OCI-LY1 (cell line): ENCODE results near the gene ZNF683.

ENCODE experiments used
- H2AFZ ChIP-seq: fragments of 200-600 bp; sonication (generic), shearing (Covaris generic); 2 replicates; pipeline ENCODE4 v1.6.0; 2014; ENCODE audit warnings: antibody characterized with exemption, mild to moderate bottlenecking, low read length
- H3F3A ChIP-seq: fragments of 200-600 bp; sonication (generic), shearing (Covaris generic); 2 replicates; pipeline ENCODE4 v1.6.0; 2014; ENCODE audit warnings: mild to moderate bottlenecking, antibody characterized with exemption, low read length, moderate library complexity; ENCODE audit not compliant: insufficient read depth
- H3K27ac ChIP-seq: fragments of 200-600 bp; sonication (generic); 2 replicates; pipeline ENCODE4 v1.5.1; 2014; ENCODE audit warnings: low read length, mixed run types, mild to moderate bottlenecking, low read depth; ENCODE audit not compliant: poor library complexity, severe bottlenecking
- H3K27me3 ChIP-seq: fragments of 200-600 bp; sonication (generic); 2 replicates; pipeline ENCODE4 v1.6.0; 2014; ENCODE audit warnings: antibody characterized with exemption, mild to moderate bottlenecking, low read length, moderate library complexity; ENCODE audit not compliant: insufficient read depth
- H3K36me3 ChIP-seq: fragments of 200-600 bp; sonication (generic); 2 replicates; pipeline ENCODE4 v1.6.1; 2014; ENCODE audit warnings: mild to moderate bottlenecking, antibody characterized with exemption, low read length, moderate library complexity, mixed read lengths; ENCODE audit not compliant: insufficient read depth
- H3K4me1 ChIP-seq: fragments of 200-600 bp; sonication (generic); 2 replicates; pipeline ENCODE4 v1.5.1; 2014; ENCODE audit warnings: mild to moderate bottlenecking, low read length, moderate library complexity; ENCODE audit not compliant: insufficient read depth, severe bottlenecking
- H3K4me2 ChIP-seq: fragments of 200-600 bp; sonication (generic), shearing (Covaris generic); 2 replicates; pipeline ENCODE4 v1.6.1; 2014; ENCODE audit warnings: low read length
- H3K4me3 ChIP-seq: fragments of 200-600 bp; sonication (generic); 2 replicates; pipeline ENCODE4 v1.5.1; 2014; ENCODE audit warnings: low read length, low read depth, mild to moderate bottlenecking, mixed read lengths; ENCODE audit not compliant: poor library complexity, severe bottlenecking
- H3K79me2 ChIP-seq: fragments of 200-600 bp; shearing (Covaris generic); 2 replicates; pipeline ENCODE4 v1.6.1; 2016; ENCODE audit warnings: mixed run types, low read length, mixed read lengths; ENCODE audit not compliant: insufficient read depth
- H3K9ac ChIP-seq: fragments of 200-600 bp; sonication (generic), shearing (Covaris generic); 2 replicates; pipeline ENCODE4 v1.6.1; 2014; ENCODE audit warnings: mild to moderate bottlenecking, low read length, mixed read lengths
- H3K9me2 ChIP-seq: fragments of 200-600 bp; sonication (generic), shearing (Covaris generic); 2 replicates; pipeline ENCODE4 v1.6.1; 2014; ENCODE audit warnings: low read depth, mild to moderate bottlenecking, low read length, mixed read lengths
- H3K9me3 ChIP-seq: fragments of 200-600 bp; shearing (Covaris generic); 2 replicates; pipeline ENCODE4 v1.6.1; 2014; ENCODE audit warnings: low read length, mixed read lengths
- H4K20me1 ChIP-seq: fragments of 200-600 bp; sonication (generic), shearing (Covaris generic); 2 replicates; pipeline ENCODE4 v1.6.0; 2016; ENCODE audit warnings: mild to moderate bottlenecking, low read length; ENCODE audit not compliant: insufficient read depth
- CTCF ChIP-seq: fragments of 200-600 bp; sonication (generic), shearing (Covaris generic); IDR thresholded peaks from 2 replicates; pipeline ENCODE4 v1.5.1; 2017; ENCODE audit warnings: mild to moderate bottlenecking, antibody characterized with exemption, low read length, moderate library complexity, mixed read lengths
- EZH2 ChIP-seq: fragments of 200-600 bp; sonication (generic), shearing (Covaris generic); IDR thresholded peaks from 2 replicates; pipeline ENCODE4 v1.8.0; 2017; ENCODE audit warnings: borderline replicate concordance, mixed run types, mild to moderate bottlenecking, antibody characterized with exemption, low read length, moderate library complexity, mixed read lengths

The ZNF683 gene

DNA sequence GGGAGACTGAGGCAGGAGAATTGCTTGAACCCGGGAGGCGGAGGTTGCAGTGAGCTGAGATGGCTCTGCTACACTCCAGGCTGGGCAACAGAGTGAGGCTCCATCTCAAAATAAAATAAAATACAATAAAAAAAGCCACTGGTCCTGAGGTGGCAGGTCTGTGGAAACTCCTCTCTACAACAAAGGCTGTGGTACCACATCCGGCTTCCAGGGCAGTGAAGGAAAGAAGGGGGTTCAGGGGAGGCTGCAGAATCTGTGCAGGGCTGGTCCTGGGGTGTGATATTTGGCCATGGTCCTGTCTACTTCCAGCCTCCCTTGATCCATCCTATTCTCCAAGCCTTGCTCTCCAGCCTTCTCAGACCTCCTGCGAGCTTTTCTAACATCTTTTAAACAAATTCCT is 731 bp upstream of the ZNF683 start:
- Histone ChIP-seq H3K4me2 (no peak overlapping the region), H3K27ac (no peak overlapping the region), H3F3A (no peaks in the 10 kb centered on the region), H4K20me1 (no peaks in the 10 kb centered on the region), H2AFZ (no peak overlapping the region), H3K79me2 (no peaks in the 10 kb centered on the region), H3K4me1 (no peaks in the 10 kb centered on the region), H3K4me3 (no peak overlapping the region), H3K9ac (no peak overlapping the region), H3K9me3 (no peaks in the 10 kb centered on the region), H3K36me3 (no peaks in the 10 kb centered on the region), H3K27me3 (no peaks in the 10 kb centered on the region), H3K9me2 (no peaks in the 10 kb centered on the region)
- TF ChIP-seq EZH2 (no peak), CTCF (no peak)

DNA sequence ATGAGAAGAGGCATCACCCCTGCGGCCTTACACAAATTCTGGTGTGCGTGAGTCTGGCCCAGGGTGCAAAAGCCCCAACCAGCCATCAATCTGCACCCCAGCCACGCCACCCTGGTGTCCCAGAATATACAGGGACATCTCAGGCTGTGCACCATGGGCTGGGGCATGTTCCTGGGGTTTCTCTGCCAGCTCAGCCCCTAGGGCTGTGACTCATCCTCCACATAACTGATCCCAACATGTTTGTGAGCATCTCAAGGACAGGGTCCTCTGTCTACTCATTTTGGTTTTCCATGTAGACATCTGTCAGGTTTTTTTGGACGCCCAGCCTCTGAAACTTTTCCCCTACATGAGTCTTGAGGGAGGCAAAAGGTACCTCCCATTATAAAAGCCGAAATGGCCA is 511 bp downstream of the ZNF683 start:
- H4K20me1 ChIP-seq = no peaks in the 10 kb centered on the region
- no peak overlapping the region for H3K9ac ChIP-seq
- no peak overlapping the region for H3K27ac ChIP-seq
- H2AFZ ChIP-seq = no peak overlapping the region
- H3K4me1 ChIP-seq = no peaks in the 10 kb centered on the region
- H3K4me3 ChIP-seq = no peak overlapping the region
- no peak for TF ChIP-seq EZH2
- H3F3A ChIP-seq = no peaks in the 10 kb centered on the region
- no peaks in the 10 kb centered on the region for H3K9me3 ChIP-seq
- H3K27me3 ChIP-seq = no peaks in the 10 kb centered on the region
- no peaks in the 10 kb centered on the region for H3K9me2 ChIP-seq
- no peak overlapping the region for H3K4me2 ChIP-seq
- H3K79me2 ChIP-seq = no peaks in the 10 kb centered on the region
- H3K36me3 ChIP-seq = no peaks in the 10 kb centered on the region

DNA sequence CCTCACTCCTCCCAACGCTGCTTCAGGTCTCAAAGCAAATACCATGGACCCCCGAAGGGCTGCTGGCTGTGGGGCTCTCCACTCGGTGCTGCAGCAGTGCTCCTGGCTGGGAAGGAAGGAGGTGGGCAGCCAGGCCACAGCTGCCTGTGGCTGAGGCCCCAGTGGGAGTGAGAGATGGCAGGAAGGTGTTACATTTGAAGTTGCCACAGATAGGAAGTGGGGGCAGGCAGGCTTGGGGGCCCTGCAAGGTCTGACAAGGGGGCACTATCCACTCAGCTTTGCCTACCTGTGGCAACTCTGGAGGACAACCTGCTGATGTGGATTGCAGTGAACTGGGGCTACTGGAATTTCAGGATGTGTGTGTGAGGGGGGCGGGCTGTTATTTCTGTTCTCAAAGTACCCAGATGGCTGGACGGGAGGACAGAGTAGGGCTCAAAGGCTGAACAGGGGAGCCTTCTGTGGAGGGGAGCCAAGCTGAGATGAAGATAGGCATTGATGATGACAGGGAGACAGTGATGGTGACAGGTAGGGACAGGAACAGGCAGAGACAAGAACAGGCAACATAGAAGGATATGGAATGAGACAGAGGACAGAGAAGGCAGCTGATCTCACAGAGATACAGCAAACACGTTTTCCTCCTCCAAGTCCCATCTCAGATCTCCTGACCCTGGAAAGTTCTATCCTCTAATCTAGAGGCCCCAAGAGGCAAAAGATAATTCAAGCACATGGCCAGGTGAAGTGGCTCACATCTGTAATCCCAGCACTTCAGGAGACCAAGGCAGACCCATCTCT is 1.8 kb downstream of the ZNF683 start:
- no peak overlapping the region for H3K4me2 ChIP-seq
- H3K9me2 ChIP-seq = no peaks in the 10 kb centered on the region
- H3K9ac ChIP-seq = no peak overlapping the region
- H4K20me1 ChIP-seq = no peaks in the 10 kb centered on the region
- TF ChIP-seq CTCF (no peak), EZH2 (no peak)
- no peaks in the 10 kb centered on the region for H3K36me3 ChIP-seq
- no peaks in the 10 kb centered on the region for H3K4me1 ChIP-seq
- no peak overlapping the region for H2AFZ ChIP-seq
- no peaks in the 10 kb centered on the region for H3F3A ChIP-seq
- no peaks in the 10 kb centered on the region for H3K27me3 ChIP-seq
- H3K9me3 ChIP-seq = no peaks in the 10 kb centered on the region
- H3K27ac ChIP-seq = no peak overlapping the region
- H3K79me2 ChIP-seq = no peaks in the 10 kb centered on the region
- no peak overlapping the region for H3K4me3 ChIP-seq

DNA sequence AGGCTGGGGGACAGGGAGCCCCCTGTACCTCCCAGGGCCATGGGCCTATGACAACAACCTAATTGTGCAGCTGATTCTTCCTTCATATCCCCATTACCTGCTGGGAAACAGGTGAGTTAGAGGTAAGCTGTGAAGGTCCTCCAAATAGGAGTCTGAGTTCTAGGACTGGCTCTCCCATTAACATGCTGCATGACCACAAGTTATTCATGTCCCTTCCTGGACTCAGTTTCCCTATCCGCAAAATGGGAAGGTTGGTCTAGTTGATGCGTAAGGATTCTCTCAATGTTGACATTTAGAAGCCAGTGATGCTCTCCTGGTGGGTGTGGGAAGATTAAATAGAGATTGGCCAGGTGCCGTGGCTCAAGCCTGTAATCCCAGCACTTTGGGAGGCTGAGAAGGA is 4.1 kb downstream of the ZNF683 start:
- no peak overlapping the region for H3K27ac ChIP-seq
- 0 out of 2 replicates have a peak, but pooled peaks cover 4% of the 10 kb centered on the region for H3K27me3 ChIP-seq
- H4K20me1 ChIP-seq = no peaks in the 10 kb centered on the region
- no peaks in the 10 kb centered on the region for H3K9me2 ChIP-seq
- H3K4me2 ChIP-seq = no peak overlapping the region
- no peak overlapping the region for H3K4me3 ChIP-seq
- no peaks in the 10 kb centered on the region for H3K4me1 ChIP-seq
- H3K36me3 ChIP-seq = no peaks in the 10 kb centered on the region
- H3K9me3 ChIP-seq = no peaks in the 10 kb centered on the region
- no peaks in the 10 kb centered on the region for H3K79me2 ChIP-seq
- no peak overlapping the region for H2AFZ ChIP-seq
- H3F3A ChIP-seq = no peaks in the 10 kb centered on the region
- H3K9ac ChIP-seq = no peak overlapping the region
- TF ChIP-seq EZH2 (no peak), CTCF (no peak)
